BJ (cell line): ENCODE data around the gene RALGAPB. TPM values are rescaled to one million over a fixed set of nuclear protein-coding genes. Genes with fewer than 3 reads are reported as not detected.

Experiments used
- CTCF ChIA-PET: fragments of 350-600 bp; formaldehyde crosslinking; extraction: SDS; loops from one replicate; lab custom pipeline; 2021; ENCODE audit warnings: antibody characterized with exemption, inconsistent platforms; lab: Yijun Ruan, JAX
- POLR2A ChIA-PET: fragments of 300-600 bp; sonication (Branson Sonifier 250); formaldehyde crosslinking; extraction: SDS; loops from one replicate; lab custom pipeline; 2021; ENCODE audit warnings: antibody characterized with exemption; lab: Charles Lee
- DNase-seq: peaks from one replicate; pipeline ENCODE4 v3.0.0-alpha.2; 2011; ENCODE audit warnings: low read depth
- H3K27me3 ChIP-seq: 2 replicates; pipeline ENCODE4 v1.6.0; 2011; ENCODE audit warnings: low read length; ENCODE audit not compliant: control insufficient read depth, insufficient read depth
- H3K36me3 ChIP-seq: 2 replicates; pipeline ENCODE4 v1.5.1; 2011; ENCODE audit warnings: low read length; ENCODE audit not compliant: control insufficient read depth, insufficient read depth
- H3K4me3 ChIP-seq: 2 replicates; pipeline ENCODE4 v1.5.1; 2011; ENCODE audit warnings: low read depth, mild to moderate bottlenecking, control low read depth, low read length
- polyA plus RNA-seq: library from polyadenylated mRNA; depleted of rRNA; stranded (reverse); fragments of >200 nt; gene quantifications from 2 replicates; pipeline ENCODE4 v1.2.3, GENCODE V29; 2011
- TF ChIP-seq, protein P1 (sequence below): IDR thresholded peaks from 2 replicates; pipeline ENCODE4 v1.5.1; 2011; ENCODE audit warnings: low read depth, mild to moderate bottlenecking, control low read depth, inconsistent platforms, low read length, moderate library complexity; ENCODE audit not compliant: insufficient read depth

The RALGAPB gene
- polyA plus RNA-seq, 1 experiment: 14.8 TPM

DNA sequence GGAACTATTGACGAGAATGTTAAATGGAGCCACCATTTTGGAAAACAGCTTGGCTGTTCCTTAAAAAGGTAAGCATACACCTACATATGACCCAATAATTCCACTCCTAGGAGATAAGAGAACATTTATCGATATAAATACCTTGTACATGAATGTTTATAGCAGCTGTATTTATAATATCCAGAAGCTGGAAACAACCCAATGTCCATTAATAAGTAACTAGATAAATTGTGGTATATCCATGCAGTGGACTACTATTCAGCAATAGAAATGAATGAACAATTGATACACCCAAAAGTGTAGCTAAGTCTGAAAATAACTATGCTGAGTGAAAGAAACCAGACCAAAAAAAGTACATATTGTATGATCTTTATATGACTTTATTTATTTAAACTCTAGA lies 66.1 kb downstream of the RALGAPB start:
- TF ChIP-seq, protein P1, sequence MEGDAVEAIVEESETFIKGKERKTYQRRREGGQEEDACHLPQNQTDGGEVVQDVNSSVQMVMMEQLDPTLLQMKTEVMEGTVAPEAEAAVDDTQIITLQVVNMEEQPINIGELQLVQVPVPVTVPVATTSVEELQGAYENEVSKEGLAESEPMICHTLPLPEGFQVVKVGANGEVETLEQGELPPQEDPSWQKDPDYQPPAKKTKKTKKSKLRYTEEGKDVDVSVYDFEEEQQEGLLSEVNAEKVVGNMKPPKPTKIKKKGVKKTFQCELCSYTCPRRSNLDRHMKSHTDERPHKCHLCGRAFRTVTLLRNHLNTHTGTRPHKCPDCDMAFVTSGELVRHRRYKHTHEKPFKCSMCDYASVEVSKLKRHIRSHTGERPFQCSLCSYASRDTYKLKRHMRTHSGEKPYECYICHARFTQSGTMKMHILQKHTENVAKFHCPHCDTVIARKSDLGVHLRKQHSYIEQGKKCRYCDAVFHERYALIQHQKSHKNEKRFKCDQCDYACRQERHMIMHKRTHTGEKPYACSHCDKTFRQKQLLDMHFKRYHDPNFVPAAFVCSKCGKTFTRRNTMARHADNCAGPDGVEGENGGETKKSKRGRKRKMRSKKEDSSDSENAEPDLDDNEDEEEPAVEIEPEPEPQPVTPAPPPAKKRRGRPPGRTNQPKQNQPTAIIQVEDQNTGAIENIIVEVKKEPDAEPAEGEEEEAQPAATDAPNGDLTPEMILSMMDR: no peak
- CTCF ChIA-PET: interaction anchor here (0.7 to 2.6 kb wide), 2 partner anchors 10 to 12 kb away, joined by 3 to 8 read pairs; no protein-coding TSS in a partner anchor
- POLR2A ChIA-PET: no interaction called here

DNA sequence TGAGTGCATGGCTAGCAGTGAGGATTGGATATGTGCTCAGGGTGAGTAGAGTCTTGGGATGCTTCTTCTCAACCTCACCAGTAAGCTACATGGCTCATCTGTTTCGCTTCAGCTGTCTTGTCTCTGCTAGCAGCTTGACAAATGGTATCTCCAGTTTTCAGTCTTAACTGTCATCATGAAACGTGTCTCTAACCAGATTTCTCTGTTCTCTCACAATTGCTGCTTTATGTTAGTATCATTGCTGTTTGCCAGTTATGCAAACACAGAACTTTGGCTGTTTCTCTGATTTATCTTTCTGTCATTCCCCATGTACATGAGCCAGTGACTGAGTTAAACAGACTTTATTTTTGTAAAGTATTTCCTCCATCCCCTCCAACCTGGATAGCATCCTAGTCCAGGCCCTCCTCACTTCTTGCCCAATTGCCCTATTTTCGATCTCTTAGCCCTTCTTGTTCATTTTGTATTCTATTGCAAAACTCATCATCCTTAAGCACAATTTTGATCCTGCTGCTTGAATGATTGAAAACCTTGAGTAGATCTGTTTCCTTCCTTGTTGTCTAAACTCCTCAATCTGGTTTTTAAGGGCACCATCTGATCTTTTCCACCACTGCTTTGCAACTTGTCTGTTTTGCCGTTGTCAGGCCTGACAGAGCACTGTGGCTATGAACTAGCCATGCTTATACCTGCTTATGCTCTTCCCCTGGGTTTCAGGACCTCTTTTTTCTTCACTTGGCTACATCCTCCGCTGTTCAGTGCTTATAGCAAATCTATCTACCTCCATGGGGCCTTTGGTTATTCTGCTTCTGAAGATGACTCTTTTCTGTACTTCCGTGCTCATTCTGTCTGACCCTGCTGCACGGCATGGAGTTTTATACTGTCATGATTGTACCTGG lies 70.6 kb downstream of the RALGAPB start:
- Histone ChIP-seq H3K27me3 (no peaks in the 10 kb centered on the region), H3K36me3 (peaks cover 9% of the 10 kb centered on the region), H3K4me3 (no peak overlapping the region)
- DNase-seq: no peak
- TF ChIP-seq, protein P1: no peak
- CTCF ChIA-PET: interaction anchor here (0.6 to 0.8 kb wide), 2 partner anchors 16 to 108 kb away, joined by 4 read pairs; partner anchors contain the start of gene SNHG17
- POLR2A ChIA-PET: no interaction called here

More for the DNA sequence above, 66.1 kb downstream of the RALGAPB start:
- H3K4me3 ChIP-seq: no peak overlapping the region
- DNase-seq: no peak
- H3K36me3 ChIP-seq: peaks cover 14% of the 10 kb centered on the region
- H3K27me3 ChIP-seq: no peaks in the 10 kb centered on the region

DNA sequence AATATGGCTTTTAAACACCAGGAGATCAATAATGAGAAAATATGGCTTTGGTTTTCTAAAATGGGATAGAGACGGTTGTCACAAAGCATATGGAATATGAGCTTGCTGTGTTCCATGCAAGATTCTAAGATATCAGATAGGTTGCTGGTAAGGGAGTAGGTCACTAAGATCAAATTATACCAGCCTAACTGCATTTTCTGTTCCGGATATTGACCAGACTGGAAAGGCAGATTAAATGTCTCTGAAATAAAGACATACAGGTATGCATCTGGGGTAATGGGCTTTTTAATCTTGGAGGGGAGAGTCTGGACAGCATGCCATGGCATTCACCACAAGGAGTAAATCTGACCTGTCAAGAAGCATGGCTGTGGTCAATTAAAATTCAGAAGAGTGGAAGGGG lies 73.1 kb downstream of the RALGAPB start:
- TF ChIP-seq, protein P1: no peak
- Histone ChIP-seq H3K4me3 (no peak overlapping the region), H3K36me3 (peaks cover 7% of the 10 kb centered on the region), H3K27me3 (no peaks in the 10 kb centered on the region)
- CTCF ChIA-PET: no interaction called here
- POLR2A ChIA-PET: no interaction called here
- DNase-seq: no peak

DNA sequence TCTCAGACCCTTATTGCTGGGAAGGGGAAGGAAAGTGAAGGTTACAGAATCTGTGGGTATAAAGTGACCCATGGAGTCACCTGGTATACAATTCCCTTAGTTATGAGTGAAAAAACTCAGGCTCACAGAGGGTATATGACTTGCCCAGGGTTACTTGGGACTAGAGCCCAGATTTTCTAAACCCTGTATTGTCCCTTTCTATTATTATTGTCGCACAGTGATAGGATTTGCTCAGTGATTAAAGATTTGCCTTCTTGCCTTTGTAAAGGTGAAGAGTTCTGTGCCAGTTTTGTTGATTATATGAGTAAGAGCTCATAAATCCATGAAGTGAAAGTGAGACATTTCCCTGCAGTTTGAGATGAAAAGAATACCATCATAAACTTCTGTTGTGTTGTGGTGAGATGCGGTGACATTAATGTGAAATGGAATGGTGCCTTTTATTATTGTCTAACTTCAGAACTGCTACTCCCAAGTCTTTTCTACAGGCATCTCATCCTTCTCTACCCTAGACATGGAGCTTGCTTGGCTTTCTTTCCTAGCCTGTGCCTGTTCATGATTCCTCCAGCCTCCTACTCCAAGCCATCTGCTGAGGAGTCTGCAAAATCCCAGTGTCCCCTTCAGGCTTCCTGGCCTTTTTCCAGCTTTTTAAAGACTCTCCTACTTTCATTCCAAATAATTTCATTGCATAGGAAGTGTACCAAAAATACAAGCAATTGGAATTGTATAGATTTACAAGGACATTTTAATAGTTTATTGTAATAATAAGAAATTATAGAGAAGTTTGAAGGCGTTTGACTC lies 74.8 kb downstream of the RALGAPB start:
- POLR2A ChIA-PET: no interaction called here
- no peak for DNase-seq
- Histone ChIP-seq H3K4me3 (no peak overlapping the region), H3K27me3 (no peaks in the 10 kb centered on the region), H3K36me3 (peaks cover 1% of the 10 kb centered on the region)
- CTCF ChIA-PET: no interaction called here
- TF ChIP-seq, protein P1: no peak
